HepG2 (cell line): ENCODE measurements around the gene IL2RG.

Source experiments
- ATF2 ChIP-seq: sonication (generic); formaldehyde crosslinking; IDR thresholded peaks from 2 replicates; pipeline ENCODE4 v1.4.0; 2020; ENCODE audit warnings: missing genetic modification reagents
- CTCF ChIP-seq: sonication (generic); formaldehyde crosslinking; IDR thresholded peaks from 2 replicates; pipeline ENCODE4 v1.5.0; 2020; ENCODE audit warnings: mild to moderate bottlenecking, missing genetic modification reagents, moderate library complexity
- EP300 ChIP-seq, 3 experiments: sonication (generic) in 1 of 3; formaldehyde crosslinking in 1 of 3; IDR thresholded peaks; 2 replicates each; pipeline versions ENCODE4 v1.5.1 to v1.6.1; 2011 to 2020; ENCODE audit warnings: low read depth in 2 of 3, low read length in 2 of 3, borderline replicate concordance in 1 of 3, improper control_type of control experiment in 1 of 3, mild to moderate bottlenecking in 1 of 3, missing genetic modification reagents in 1 of 3, moderate library complexity in 1 of 3
- EZH2 ChIP-seq: conservative IDR thresholded peaks from 2 replicates; pipeline ENCODE4 v1.6.1; 2012; ENCODE audit warnings: mild to moderate bottlenecking, low read depth, low read length, moderate library complexity
- KLF9 ChIP-seq: IDR thresholded peaks from 2 replicates; pipeline ENCODE4 v1.6.1; 2016; ENCODE audit warnings: low read depth
- KMT2B ChIP-seq: IDR thresholded peaks from 2 replicates; pipeline ENCODE4 v1.6.1; 2016; ENCODE audit warnings: missing genetic modification reagents, missing compliant biosample characterization
- PCBP1 ChIP-seq: fragments of 200-400 bp; formaldehyde crosslinking; IDR thresholded peaks from 2 replicates; pipeline ENCODE4 v1.6.1; 2017; ENCODE audit warnings: mild to moderate bottlenecking, low read depth, low read length, borderline replicate concordance
- PCBP2 ChIP-seq: fragments of 200-400 bp; formaldehyde crosslinking; optimal IDR thresholded peaks from 2 replicates; pipeline ENCODE3; 2018; ENCODE audit warnings: low read length, low read depth; ENCODE audit not compliant: poor library complexity, severe bottlenecking
- PTBP1 ChIP-seq: fragments of 200-400 bp; formaldehyde crosslinking; IDR thresholded peaks from 2 replicates; pipeline ENCODE4 v1.6.1; 2018; ENCODE audit warnings: low read length, low read depth; ENCODE audit not compliant: poor library complexity, severe bottlenecking
- REST ChIP-seq, 2 experiments: IDR thresholded peaks; 2 replicates each; pipeline ENCODE4 v1.6.1; 2011 to 2012; ENCODE audit warnings: low read length in 2 of 2, borderline replicate concordance in 1 of 2, low read depth in 1 of 2, mild to moderate bottlenecking in 1 of 2, moderate library complexity in 1 of 2
- SP1 ChIP-seq, 2 experiments: fragments of 450-650 bp in 1 of 2; sonication (generic) in 1 of 2; formaldehyde crosslinking in 1 of 2; IDR thresholded peaks; 2 replicates each; pipeline versions ENCODE4 v1.4.0 to v1.6.1; 2016 to 2020; ENCODE audit warnings: missing genetic modification reagents in 1 of 2
- ZBTB34 ChIP-seq: sonication (generic); formaldehyde crosslinking; IDR thresholded peaks from 2 replicates; pipeline ENCODE4 v1.8.0; 2022; ENCODE audit warnings: mild to moderate bottlenecking, missing genetic modification reagents
- ZFP36 ChIP-seq: fragments of 150-350 bp; IDR thresholded peaks from 2 replicates; pipeline ENCODE4 v1.6.1; 2018; ENCODE audit warnings: borderline replicate concordance, low read length, low read depth; ENCODE audit not compliant: partially characterized antibody
- ZNF350 ChIP-seq: sonication (generic); formaldehyde crosslinking; IDR thresholded peaks from 2 replicates; pipeline ENCODE4 v1.4.0; 2020; ENCODE audit warnings: mild to moderate bottlenecking, low read depth, missing genetic modification reagents, borderline replicate concordance

- TF ChIP-seq CTCF (CRISPR knock-in tag) (no peak), REST (IDR thresholded peaks at IDR 0.05; ENCODE audit: borderline replicate concordance in 1 of 2, low read depth in 1 of 2, low read length in 2 of 2) (no peak), KMT2B (CRISPR knock-in tag) (no peak), PCBP1 (no peak), PCBP2 (no peak), ZNF350 (CRISPR knock-in tag) (no peak), PTBP1 (no peak), EZH2 (no peak), ATF2 (no peak), ZBTB34 (CRISPR knock-in tag) (no peak), SP1 (IDR thresholded peaks at IDR 0.05) (no peak), SP1 (CRISPR knock-in tag; IDR thresholded peaks at IDR 0.05) (no peak), KLF9 (CRISPR knock-in tag) (no peak), EP300 (IDR thresholded peaks at IDR 0.05; ENCODE audit: low read depth in 2 of 2, low read length in 2 of 2) (no peak), EP300 (CRISPR knock-in tag; IDR thresholded peaks at IDR 0.05; ENCODE audit: borderline replicate concordance) (no peak), ZFP36 (no peak)
Measured at GRCh38 chrX:71140440-71140839, 29.1 kb upstream of the IL2RG start.
